Mucosa of descending colon (tissue), 3 donors: ENCODE results near the gene CAB39. TPM values are rescaled to one million over a fixed set of nuclear protein-coding genes. Genes with fewer than 3 reads are reported as not detected.

ENCODE experiments used
- ATAC-seq: fragments of 200-7000 bp; cut with Tn5 transposase; one replicate; pipeline ENCODE4 v1.9.1; 2020; ENCODE audit warnings: mild to moderate bottlenecking, moderate library complexity
- DNase-seq, 3 donors: peaks; one replicate each; pipeline ENCODE4 v3.0.0-alpha.2; 2020
- H3K36me3 ChIP-seq: fragments of 200-600 bp; one replicate; pipeline ENCODE4 v1.8.0; 2021; ENCODE audit warnings: low read depth, mild to moderate bottlenecking
- H3K4me1 ChIP-seq: fragments of 200-600 bp; one replicate; pipeline ENCODE4 v1.8.0; 2021; ENCODE audit warnings: low read depth, mild to moderate bottlenecking
- H3K4me3 ChIP-seq: fragments of 200-600 bp; one replicate; pipeline ENCODE4 v1.8.0; 2021; ENCODE audit warnings: mild to moderate bottlenecking
- H3K9me3 ChIP-seq: fragments of 200-600 bp; one replicate; pipeline ENCODE4 v1.8.0; 2021; ENCODE audit warnings: mild to moderate bottlenecking
- intact Hi-C, 2 donors: fragments of 100-400 bp; cut with DNase I in 1 of 2; cut with micrococcal nuclease in 1 of 2; formaldehyde crosslinking; loops; one replicate each; pipeline versions ENCODE4 v1.11.0 to v1.11.1; 2022; cut with DNase I, micrococcal nuclease
- total RNA-seq, 3 donors: library from RNA; stranded (reverse); fragmentation: NEBNext Ultra II Directional in 2 of 3; extraction: Animal tissue kit (Norgen Biotek cat#: 25700) in 2 of 3; gene quantifications; one replicate each; pipeline versions ENCODE4 v1.2.1 to v1.2.4, GENCODE V29; 2021 to 2023
- TF ChIP-seq, protein P1 (sequence below): fragments of 200-600 bp; IDR thresholded peaks from one replicate; pipeline ENCODE4 v1.8.0; 2022; ENCODE audit warnings: antibody characterized with exemption, mild to moderate bottlenecking
- donor health status: DM: no; HTN: no; CAD: no; lungs with moderate emphysema.
- donor health status: DM: no; HTN: no; CAD: no.
- donor health status: DM: no; HTN: yes; CAD: no.

Gene CAB39
- total RNA-seq, 3 donors from 2014 or later = 112 to 155 (median 115) TPM

GRCh38 chr2:230827774-230828271, 115.2 kb downstream of the CAB39 start:
- TF ChIP-seq, protein P1, sequence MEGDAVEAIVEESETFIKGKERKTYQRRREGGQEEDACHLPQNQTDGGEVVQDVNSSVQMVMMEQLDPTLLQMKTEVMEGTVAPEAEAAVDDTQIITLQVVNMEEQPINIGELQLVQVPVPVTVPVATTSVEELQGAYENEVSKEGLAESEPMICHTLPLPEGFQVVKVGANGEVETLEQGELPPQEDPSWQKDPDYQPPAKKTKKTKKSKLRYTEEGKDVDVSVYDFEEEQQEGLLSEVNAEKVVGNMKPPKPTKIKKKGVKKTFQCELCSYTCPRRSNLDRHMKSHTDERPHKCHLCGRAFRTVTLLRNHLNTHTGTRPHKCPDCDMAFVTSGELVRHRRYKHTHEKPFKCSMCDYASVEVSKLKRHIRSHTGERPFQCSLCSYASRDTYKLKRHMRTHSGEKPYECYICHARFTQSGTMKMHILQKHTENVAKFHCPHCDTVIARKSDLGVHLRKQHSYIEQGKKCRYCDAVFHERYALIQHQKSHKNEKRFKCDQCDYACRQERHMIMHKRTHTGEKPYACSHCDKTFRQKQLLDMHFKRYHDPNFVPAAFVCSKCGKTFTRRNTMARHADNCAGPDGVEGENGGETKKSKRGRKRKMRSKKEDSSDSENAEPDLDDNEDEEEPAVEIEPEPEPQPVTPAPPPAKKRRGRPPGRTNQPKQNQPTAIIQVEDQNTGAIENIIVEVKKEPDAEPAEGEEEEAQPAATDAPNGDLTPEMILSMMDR = no peak
- Histone ChIP-seq H3K9me3 (no peaks in the 10 kb centered on the region), H3K36me3 (no peaks in the 10 kb centered on the region), H3K4me1 (peaks cover 13% of the 10 kb centered on the region), H3K4me3 (no peak overlapping the region)
- intact Hi-C loops = no loop called here
- ATAC-seq (no peak), DNase-seq (peak in 1 of 3 donors; percentile 42)

DNA sequence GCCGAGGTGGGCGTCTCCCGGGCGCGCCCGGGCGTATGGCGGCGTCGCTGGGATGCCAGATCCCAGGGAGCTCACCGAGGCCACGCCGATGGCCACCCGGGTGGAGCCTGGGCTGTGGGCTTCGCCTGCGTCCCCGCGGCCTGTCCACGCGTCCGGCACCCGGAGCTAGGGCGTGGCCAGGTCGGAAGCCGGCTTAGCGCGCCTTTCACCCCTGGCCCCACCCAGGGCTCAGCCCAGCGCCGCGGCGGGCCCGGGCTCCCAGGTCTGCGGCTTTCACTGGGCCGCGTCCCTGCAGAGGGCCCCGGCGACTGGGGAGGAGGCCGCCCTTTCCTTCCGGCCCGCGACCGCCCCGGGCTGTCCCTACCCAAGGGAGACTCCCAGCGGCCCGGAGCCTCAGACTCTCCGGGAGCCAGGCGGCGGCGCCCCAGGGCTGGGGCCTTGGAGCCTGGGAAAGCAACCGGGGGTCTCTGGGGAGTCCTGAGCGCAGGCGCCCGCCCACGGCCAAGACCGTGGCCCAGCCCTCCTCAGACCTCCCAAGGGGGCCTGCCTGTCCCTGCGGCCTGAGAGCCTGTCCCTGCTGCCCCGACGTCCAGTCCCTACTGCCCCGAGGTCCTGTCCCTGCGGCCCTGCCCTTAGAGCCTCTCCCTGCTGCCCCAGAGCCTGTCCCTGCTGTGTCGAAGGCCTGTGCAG, 115.8 kb downstream of the CAB39 start:
- no peak overlapping the region for H3K4me3 ChIP-seq

GRCh38 chr2:230829293-230829692, 116.7 kb downstream of the CAB39 start:
- Histone ChIP-seq H3K9me3 (no peaks in the 10 kb centered on the region), H3K4me3 (no peak overlapping the region), H3K36me3 (no peaks in the 10 kb centered on the region), H3K4me1 (peaks cover 12% of the 10 kb centered on the region)
- TF ChIP-seq, protein P1 = no peak
- intact Hi-C loops = no loop called here
- DNase-seq = no peak
- no peak for ATAC-seq

More for the DNA sequence above, 115.8 kb downstream of the CAB39 start:
- Histone ChIP-seq H3K4me1 (peaks cover 13% of the 10 kb centered on the region), H3K9me3 (no peaks in the 10 kb centered on the region), H3K36me3 (no peaks in the 10 kb centered on the region)
- intact Hi-C loops = no loop called here
- TF ChIP-seq, protein P1 = no peak
- DNase-seq (peak in 2 of 3 donors; percentile 25 to 64), ATAC-seq (peak; percentile 84)

DNA sequence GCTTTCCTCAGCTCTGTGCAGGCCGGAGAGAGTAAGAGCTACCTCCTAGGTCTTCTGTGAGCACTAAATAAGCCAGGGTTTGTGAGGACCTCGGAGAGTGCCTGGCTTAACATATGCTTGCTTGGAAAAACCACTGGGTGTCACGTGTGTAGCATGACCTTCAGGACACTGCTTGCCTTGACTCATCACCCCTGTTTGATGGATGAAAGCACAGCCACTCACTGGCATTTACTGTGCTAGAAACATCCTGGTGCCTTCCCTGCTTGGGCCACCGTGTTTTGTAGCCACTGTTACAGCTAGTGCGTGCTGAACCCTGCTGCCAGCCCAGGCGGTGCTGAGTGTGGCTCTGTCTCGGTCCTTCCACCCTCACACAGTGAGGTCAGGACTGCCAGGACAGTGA, 117.3 kb downstream of the CAB39 start:
- no peaks in the 10 kb centered on the region for H3K9me3 ChIP-seq
- peaks cover 10% of the 10 kb centered on the region for H3K4me1 ChIP-seq
- TF ChIP-seq, protein P1 = no peak
- no peaks in the 10 kb centered on the region for H3K36me3 ChIP-seq
- intact Hi-C loops = no loop called here
- no peak for ATAC-seq
- H3K4me3 ChIP-seq = no peak overlapping the region
- DNase-seq = no peak

- Histone ChIP-seq H3K36me3 (no peaks in the 10 kb centered on the region), H3K4me1 (peaks cover 10% of the 10 kb centered on the region), H3K4me3 (no peak overlapping the region), H3K9me3 (no peaks in the 10 kb centered on the region)
- DNase-seq (no peak), ATAC-seq (no peak)
- TF ChIP-seq, protein P1 = no peak
- intact Hi-C loops = no loop called here
These were observed 117.8 kb downstream of the CAB39 start for GRCh38 chr2:230830428-230830827.
